Measurements from ENCODE around the gene CLDN24. TPM values are rescaled to one million over a fixed set of nuclear protein-coding genes. Genes with fewer than 3 reads are reported as not detected.
"Not testable (repeated sequence)": the region's sequence is repeated elsewhere in the genome, so short reads cannot be mapped to it uniquely, and the experiment has no call there.

Gene CLDN24
- total and polyA plus RNA-seq, 5 experiments from 2014 or later, result 1.6 TPM; not detected in 4

- Mint-ChIP-seq H3K27me3 (peaks cover 0 to 11% (median 5%) of the 10 kb centered on the region in 5 donors), H3K4me3 (no peak overlapping the region), H3K9me3 (peaks cover 0 to 9% (median 0%) of the 10 kb centered on the region in 9 donors), H3K4me1 (peaks cover 0 to 8% (median 5%) of the 10 kb centered on the region in 4 donors), H3K36me3 (peaks cover 0 to 9% (median 0%) of the 10 kb centered on the region in 3 donors), H3K27ac (no peak overlapping the region)
- POLR2A ChIA-PET, result no interaction called here
- ATAC-seq (no peak), DNase-seq (no peak)
Observed at GRCh38 chr4:183326853-183327252, 4.6 kb upstream of the CLDN24 start.

GRCh38 chr4:183326387-183326786 is 4.2 kb upstream of the CLDN24 start:
- POLR2A ChIA-PET, H3K27ac Mint-ChIP-seq, ATAC-seq, H3K4me3 Mint-ChIP-seq, DNase-seq, H3K36me3 Mint-ChIP-seq, H3K9me3 Mint-ChIP-seq, H3K27me3 Mint-ChIP-seq: not testable (repeated sequence)
- H3K4me1 Mint-ChIP-seq, result peaks cover 1 to 11% (median 9%) of the 10 kb centered on the region in 4 donors

- no peak overlapping the region for H3K4me3 Mint-ChIP-seq
- peaks cover 0 to 8% (median 0%) of the 10 kb centered on the region in 3 donors for H3K36me3 Mint-ChIP-seq
- peaks cover 0 to 6% (median 5%) of the 10 kb centered on the region in 5 donors for H3K27me3 Mint-ChIP-seq
- H3K27ac Mint-ChIP-seq, result no peak overlapping the region
- POLR2A ChIA-PET, result no interaction called here
- DNase-seq (no peak), ATAC-seq (no peak)
- H3K4me1 Mint-ChIP-seq, result peaks cover 1 to 24% (median 19%) of the 10 kb centered on the region in 4 donors
- peaks cover 0 to 9% (median 0%) of the 10 kb centered on the region in 9 donors for H3K9me3 Mint-ChIP-seq
Observed at GRCh38 chr4:183324619-183325018, 2.4 kb upstream of the CLDN24 start.

- POLR2A ChIA-PET, H3K36me3 Mint-ChIP-seq, H3K27me3 Mint-ChIP-seq, DNase-seq, H3K27ac Mint-ChIP-seq, H3K4me3 Mint-ChIP-seq, ATAC-seq, H3K9me3 Mint-ChIP-seq: not testable (repeated sequence)
- H3K4me1 Mint-ChIP-seq, result peaks cover 1 to 24% (median 19%) of the 10 kb centered on the region in 4 donors
Observed at GRCh38 chr4:183324056-183324455, 1.8 kb upstream of the CLDN24 start.

GRCh38 chr4:183323295-183323694 is 1.1 kb upstream of the CLDN24 start:
- POLR2A ChIA-PET, result no interaction called here
- Mint-ChIP-seq H3K4me3 (no peak overlapping the region), H3K27me3 (peaks cover 0 to 6% (median 5%) of the 10 kb centered on the region in 5 donors), H3K27ac (no peak overlapping the region), H3K9me3 (peaks cover 0 to 4% (median 0%) of the 10 kb centered on the region in 9 donors), H3K36me3 (no peaks in the 10 kb centered on the region), H3K4me1 (peaks cover 1 to 24% (median 19%) of the 10 kb centered on the region in 4 donors)
- ATAC-seq (no peak), DNase-seq (no peak)

GRCh38 chr4:183321516-183321915 is 710 bp downstream of the CLDN24 start:
- no peak for ATAC-seq
- peak overlapping the region in 5 of 10 donors; percentile 10 to 69 (median 40) for H3K4me3 Mint-ChIP-seq

GRCh38 chr4:183321079-183321478 is 1.1 kb downstream of the CLDN24 start:
- H3K4me3 Mint-ChIP-seq, result peak overlapping the region in 7 of 10 donors; percentile 8 to 69 (median 30)
- POLR2A ChIA-PET, result no interaction called here

More at GRCh38 chr4:183321516-183321915, 710 bp downstream of the CLDN24 start:
- POLR2A ChIA-PET, result no interaction called here
- H3K4me1 Mint-ChIP-seq, result peaks cover 1 to 24% (median 19%) of the 10 kb centered on the region in 4 donors
- peaks cover 0 to 3% (median 0%) of the 10 kb centered on the region in 9 donors for H3K9me3 Mint-ChIP-seq
- DNase-seq, result no peak
- peak overlapping the region in 6 of 10 donors; percentile 32 to 66 (median 42) for H3K27ac Mint-ChIP-seq
- no peaks in the 10 kb centered on the region for H3K36me3 Mint-ChIP-seq
- peaks cover 0 to 5% (median 2%) of the 10 kb centered on the region in 5 donors for H3K27me3 Mint-ChIP-seq

GRCh38 chr4:183320211-183321059 is 1.8 kb downstream of the CLDN24 start, which contains the start of gene CLDN22:
Gene CLDN22 (minus strand): TSS chr4:183320276. CDS start chr4:183320218, 58 bp downstream.
- peaks cover 0 to 5% (median 2%) of the 10 kb centered on the region in 5 donors for H3K27me3 Mint-ChIP-seq
- POLR2A ChIA-PET, result no interaction called here
- peak within 1 kb of the TSS in 7 of 10 donors; percentile 32 to 57 (median 40) for H3K27ac Mint-ChIP-seq
- H3K4me1 Mint-ChIP-seq, result peaks cover 1 to 24% (median 19%) of the 10 kb centered on the region in 4 donors
- no peak for DNase-seq
- H3K36me3 Mint-ChIP-seq, result no peaks in the 10 kb centered on the region
- ATAC-seq, result no peak
- no peaks in the 10 kb centered on the region for H3K9me3 Mint-ChIP-seq
- H3K4me3 Mint-ChIP-seq, result peak within 1 kb of the TSS in 7 of 10 donors; percentile 8 to 69 (median 30)

More at GRCh38 chr4:183321079-183321478, 1.1 kb downstream of the CLDN24 start:
- H3K27me3 Mint-ChIP-seq, result peaks cover 0 to 5% (median 2%) of the 10 kb centered on the region in 5 donors
- H3K4me1 Mint-ChIP-seq, result peaks cover 1 to 24% (median 19%) of the 10 kb centered on the region in 4 donors
- H3K27ac Mint-ChIP-seq, result peak overlapping the region in 6 of 10 donors; percentile 32 to 57 (median 42)
- no peaks in the 10 kb centered on the region for H3K36me3 Mint-ChIP-seq
- DNase-seq, result peak in 3 of 10 donors; percentile 41 to 60 (median 59)
- peak in 1 of 2 donors; percentile 87 for ATAC-seq
- peaks cover 0 to 1% (median 0%) of the 10 kb centered on the region in 9 donors for H3K9me3 Mint-ChIP-seq

GRCh38 chr4:183318656-183319055 is 3.6 kb downstream of the CLDN24 start:
- no peak for DNase-seq
- Mint-ChIP-seq H3K27me3 (peaks cover 0 to 6% (median 2%) of the 10 kb centered on the region in 5 donors), H3K9me3 (no peaks in the 10 kb centered on the region), H3K4me3 (no peak overlapping the region), H3K27ac (no peak overlapping the region), H3K36me3 (peaks cover 0 to 5% (median 0%) of the 10 kb centered on the region in 3 donors), H3K4me1 (peaks cover 1 to 24% (median 19%) of the 10 kb centered on the region in 4 donors)
- no peak for ATAC-seq
- POLR2A ChIA-PET, result no interaction called here

- Mint-ChIP-seq H3K4me3 (no peak overlapping the region), H3K9me3 (no peaks in the 10 kb centered on the region), H3K27ac (no peak overlapping the region), H3K36me3 (peaks cover 0 to 14% (median 2%) of the 10 kb centered on the region in 3 donors), H3K27me3 (peaks cover 0 to 12% (median 6%) of the 10 kb centered on the region in 5 donors), H3K4me1 (no peaks in the 10 kb centered on the region)
- no peak for DNase-seq
- POLR2A ChIA-PET, result no interaction called here
- no peak for ATAC-seq
Observed at GRCh38 chr4:183314806-183315205, 7.4 kb downstream of the CLDN24 start.

GRCh38 chr4:183314336-183314735 is 7.9 kb downstream of the CLDN24 start:
- ATAC-seq, result no peak
- Mint-ChIP-seq H3K4me3 (no peak overlapping the region), H3K36me3 (peaks cover 0 to 14% (median 2%) of the 10 kb centered on the region in 3 donors), H3K4me1 (no peaks in the 10 kb centered on the region), H3K27ac (no peak overlapping the region), H3K27me3 (peaks cover 0 to 12% (median 6%) of the 10 kb centered on the region in 5 donors), H3K9me3 (no peaks in the 10 kb centered on the region)
- POLR2A ChIA-PET, result no interaction called here
- no peak for DNase-seq

- Mint-ChIP-seq H3K27ac (peak overlapping the region in 1 of 10 donors; percentile 46), H3K27me3 (peaks cover 0 to 12% (median 6%) of the 10 kb centered on the region in 5 donors), H3K4me1 (no peaks in the 10 kb centered on the region), H3K9me3 (no peaks in the 10 kb centered on the region), H3K36me3 (peaks cover 0 to 14% (median 2%) of the 10 kb centered on the region in 3 donors), H3K4me3 (no peak overlapping the region)
- ATAC-seq, result no peak
- DNase-seq, result no peak
- POLR2A ChIA-PET, result no interaction called here
Observed at GRCh38 chr4:183312841-183313240, 9.4 kb downstream of the CLDN24 start.

GRCh38 chr4:183306811-183307210 is 15.4 kb downstream of the CLDN24 start:
- no peak overlapping the region for H3K4me3 Mint-ChIP-seq
- no peaks in the 10 kb centered on the region for H3K9me3 Mint-ChIP-seq
- H3K27ac Mint-ChIP-seq, result no peak overlapping the region
- ATAC-seq (no peak), DNase-seq (no peak)
- H3K27me3 Mint-ChIP-seq, result peaks cover 0 to 4% (median 0%) of the 10 kb centered on the region in 5 donors
- H3K36me3 Mint-ChIP-seq, result peaks cover 0 to 5% (median 2%) of the 10 kb centered on the region in 3 donors
- H3K4me1 Mint-ChIP-seq, result no peaks in the 10 kb centered on the region
- POLR2A ChIA-PET, result interaction anchor here (0.7 kb wide), 1 partner anchor 197 kb away, joined by 5 read pairs; no protein-coding TSS in a partner anchor

Data from naive thymus-derived CD8-positive, alpha-beta T cell (primary cell).